H9 (cell line): ENCODE data around the gene TMEM209. TPM values are rescaled to one million over a fixed set of nuclear protein-coding genes. Genes with fewer than 3 reads are reported as not detected.

Experiments used
- DNase-seq: peaks from one replicate; pipeline ENCODE4 v3.0.0-alpha.2; 2017
- H2AFZ ChIP-seq: one replicate; pipeline ENCODE4 v1.6.1; 2013; ENCODE audit warnings: mild to moderate bottlenecking, low read length, control low read depth, moderate library complexity
- H2AK5ac ChIP-seq: 2 replicates; pipeline ENCODE4 v1.6.1; 2013; ENCODE audit warnings: low read length, control low read depth, mixed read lengths; ENCODE audit not compliant: insufficient read length
- H2BK120ac ChIP-seq: one replicate; pipeline ENCODE4 v1.6.1; 2013; ENCODE audit warnings: low read depth, mild to moderate bottlenecking, low read length, control low read depth, inconsistent platforms; ENCODE audit not compliant: poor library complexity, severe bottlenecking
- H2BK12ac ChIP-seq: 2 replicates; pipeline ENCODE4 v1.6.1; 2013; ENCODE audit warnings: low read length, control low read depth, mixed read lengths, low read depth; ENCODE audit not compliant: insufficient read length
- H2BK15ac ChIP-seq: 2 replicates; pipeline ENCODE4 v1.6.1; 2013; ENCODE audit warnings: low read depth, low read length, control low read depth
- H2BK20ac ChIP-seq: one replicate; pipeline ENCODE4 v1.6.1; 2013; ENCODE audit warnings: low read depth, mild to moderate bottlenecking, low read length, control low read depth, inconsistent platforms; ENCODE audit not compliant: poor library complexity, severe bottlenecking
- H2BK5ac ChIP-seq: 2 replicates; pipeline ENCODE4 v1.6.1; 2013; ENCODE audit warnings: low read length, control low read depth, mixed read lengths; ENCODE audit not compliant: insufficient read length
- H3K14ac ChIP-seq: 2 replicates; pipeline ENCODE4 v1.6.1; 2013; ENCODE audit warnings: low read length, control low read depth; ENCODE audit not compliant: insufficient read depth
- H3K18ac ChIP-seq: 2 replicates; pipeline ENCODE4 v1.6.1; 2013; ENCODE audit warnings: low read depth, mild to moderate bottlenecking, mixed read lengths, low read length, control low read depth; ENCODE audit not compliant: insufficient read length
- H3K23ac ChIP-seq: 2 replicates; pipeline ENCODE4 v1.6.1; 2013; ENCODE audit warnings: low read length, control low read depth, mixed read lengths, low read depth; ENCODE audit not compliant: insufficient read length
- H3K23me2 ChIP-seq: 2 replicates; pipeline ENCODE4 v1.6.1; 2013; ENCODE audit warnings: low read depth, mild to moderate bottlenecking, mixed read lengths, low read length, control low read depth; ENCODE audit not compliant: insufficient read length, poor library complexity, severe bottlenecking
- H3K27ac ChIP-seq: 2 replicates; pipeline ENCODE4 v1.5.1; 2013; ENCODE audit warnings: low read length, control low read depth, mixed read lengths, low read depth; ENCODE audit not compliant: insufficient read length
- H3K27me3 ChIP-seq: 2 replicates; pipeline ENCODE4 v1.6.1; 2013; ENCODE audit warnings: low read length, control low read depth, inconsistent platforms; ENCODE audit not compliant: insufficient read depth
- H3K4ac ChIP-seq: 2 replicates; pipeline ENCODE4 v1.6.1; 2013; ENCODE audit warnings: low read depth, mild to moderate bottlenecking, control low read depth, inconsistent platforms, low read length, moderate library complexity
- H3K4me1 ChIP-seq: 2 replicates; pipeline ENCODE4 v1.6.1; 2013; ENCODE audit warnings: low read length, control low read depth, inconsistent platforms; ENCODE audit not compliant: insufficient read depth
- H3K4me2 ChIP-seq: 2 replicates; pipeline ENCODE4 v1.6.1; 2013; ENCODE audit warnings: low read length, control low read depth, mixed read lengths; ENCODE audit not compliant: insufficient read length, insufficient read depth
- H3K56ac ChIP-seq: 2 replicates; pipeline ENCODE4 v1.6.1; 2013; ENCODE audit warnings: low read depth, mild to moderate bottlenecking, mixed read lengths, low read length, control low read depth; ENCODE audit not compliant: insufficient read length
- H3K79me1 ChIP-seq: 2 replicates; pipeline ENCODE4 v1.6.1; 2013; ENCODE audit warnings: low read depth, mild to moderate bottlenecking, moderate library complexity, low read length, control low read depth, inconsistent platforms; ENCODE audit not compliant: insufficient read depth, poor library complexity, severe bottlenecking
- H3K79me2 ChIP-seq: 2 replicates; pipeline ENCODE4 v1.6.1; 2013; ENCODE audit warnings: low read length, control low read depth, inconsistent platforms; ENCODE audit not compliant: insufficient read depth
- H3K9ac ChIP-seq: 2 replicates; pipeline ENCODE4 v1.6.1; 2013; ENCODE audit warnings: low read length, control low read depth, mixed read lengths; ENCODE audit not compliant: insufficient read length; ENCODE audit errors: extremely low read depth
- H3K9me3 ChIP-seq: one replicate; pipeline ENCODE4 v1.6.1; 2013; ENCODE audit warnings: low read depth, low read length, inconsistent platforms; ENCODE audit not compliant: control insufficient read depth
- H3T11ph ChIP-seq: one replicate; pipeline ENCODE4 v1.6.1; 2013; ENCODE audit warnings: mild to moderate bottlenecking, low read length, control low read depth, inconsistent platforms
- H4K20me1 ChIP-seq: one replicate; pipeline ENCODE4 v1.6.1; 2013; ENCODE audit not compliant: control insufficient read depth, insufficient read length, insufficient read depth
- H4K5ac ChIP-seq: 2 replicates; pipeline ENCODE4 v1.6.1; 2013; ENCODE audit warnings: low read depth, mild to moderate bottlenecking, mixed read lengths, low read length, control low read depth; ENCODE audit not compliant: insufficient read length
- H4K8ac ChIP-seq: replicated peaks from 2 replicates; pipeline ENCODE4 v1.6.1; 2013; ENCODE audit warnings: low read length, control low read depth, mixed read lengths, low read depth; ENCODE audit not compliant: insufficient read length
- H4K91ac ChIP-seq: 2 replicates; pipeline ENCODE4 v1.6.1; 2013; ENCODE audit warnings: low read depth, mild to moderate bottlenecking, moderate library complexity, mixed read lengths, low read length, control low read depth; ENCODE audit not compliant: insufficient read length
- H3K27ac Mint-ChIP-seq, 3 experiments: 2 replicates in 2 of 3; 3 replicates in 1 of 3; pipeline ENCODE4 v1.8.0; 2020 to 2021; ENCODE audit warnings: mixed read lengths in 3 of 3, mild to moderate bottlenecking in 1 of 3, moderate library complexity in 1 of 3
- H3K27me3 Mint-ChIP-seq: 2 replicates; pipeline ENCODE4 v1.8.0; 2021; ENCODE audit warnings: low read depth, mild to moderate bottlenecking, moderate library complexity, mixed read lengths
- H3K36me3 Mint-ChIP-seq, 3 experiments: 2 replicates in 2 of 3; 3 replicates in 1 of 3; pipeline ENCODE4 v1.8.0; 2020 to 2021; ENCODE audit warnings: low read depth in 3 of 3, mixed read lengths in 3 of 3; ENCODE audit not compliant: insufficient read depth in 1 of 3
- H3K4me1 Mint-ChIP-seq, 2 experiments: 2 replicates each; pipeline ENCODE4 v1.8.0; 2020; ENCODE audit warnings: mixed read lengths in 2 of 2
- H3K4me3 Mint-ChIP-seq, 2 experiments: 2 replicates in 1 of 2; 3 replicates in 1 of 2; pipeline ENCODE4 v1.8.0; 2020 to 2021; ENCODE audit warnings: mild to moderate bottlenecking in 2 of 2, mixed read lengths in 2 of 2, moderate library complexity in 1 of 2
- H3K9me3 Mint-ChIP-seq, 2 experiments: 2 replicates in 1 of 2; 3 replicates in 1 of 2; pipeline ENCODE4 v1.8.0; 2020; ENCODE audit warnings: mild to moderate bottlenecking in 2 of 2, mixed read lengths in 2 of 2, moderate library complexity in 1 of 2
- CTCF ChIP-seq: fragments of 200-600 bp; sonication (generic); conservative IDR thresholded peaks from 3 replicates; pipeline ENCODE4 v1.8.0; 2021; ENCODE audit warnings: antibody characterized with exemption, mild to moderate bottlenecking
- WGBS: extraction: QIAGEN DNeasy Blood & Tissue Kit; methylation state at CpG from one replicate; pipeline ENCODE4 v1.1.7; 2013; ENCODE audit warnings: missing lambda C conversion rate, low lambda C conversion rate, mixed read lengths; ENCODE audit not compliant: insufficient read length; ENCODE audit errors: extremely low coverage; 5-methylcytosine and 5-hydroxymethylcytosine counted together
- total RNA-seq: library from RNA; stranded (reverse); gene quantifications from 2 replicates; pipeline ENCODE4 v1.2.1, GENCODE V29; 2021

Gene TMEM209
- total RNA-seq, 1 experiment from 2014 or later = 30.8 TPM

- Histone ChIP-seq H4K8ac (no peak overlapping the region), H2BK120ac (no peak overlapping the region), H3K23me2 (no peaks in the 10 kb centered on the region), H4K5ac (no peak overlapping the region), H3K27me3 (no peaks in the 10 kb centered on the region), H4K91ac (no peak overlapping the region), H2BK12ac (no peak overlapping the region), H3K4me1 (no peaks in the 10 kb centered on the region), H3T11ph (no peak overlapping the region), H2AFZ (no peak overlapping the region), H3K4me2 (no peak overlapping the region), H3K14ac (no peak overlapping the region), H2BK20ac (no peak overlapping the region), H4K20me1 (no peaks in the 10 kb centered on the region), H3K27ac (no peak overlapping the region), H3K23ac (no peak overlapping the region), H3K79me1 (no peaks in the 10 kb centered on the region), H3K9ac (no peak overlapping the region), H2AK5ac (no peak overlapping the region), H3K79me2 (no peaks in the 10 kb centered on the region), H3K56ac (no peak overlapping the region), H3K4ac (no peak overlapping the region), H2BK5ac (no peak overlapping the region), H3K18ac (no peak overlapping the region), H2BK15ac (no peak overlapping the region), H3K9me3 (no peaks in the 10 kb centered on the region)
- TF ChIP-seq CTCF = no peak
- Mint-ChIP-seq H3K27ac (no peak overlapping the region; a peak in 1 of 7 replicates), H3K36me3 (peaks cover 0 to 8% (median 2%) of the 10 kb centered on the region in 3 experiments; a peak in 2 of 7 replicates), H3K4me1 (peaks cover 2 to 3% of the 10 kb centered on the region in 2 experiments), H3K27me3 (peaks cover 5% of the 10 kb centered on the region), H3K9me3 (peaks cover 0 to 3% of the 10 kb centered on the region in 2 experiments; a peak in 2 of 5 replicates), H3K4me3 (no peak overlapping the region)
- WGBS = no CpG with 5 or more reads among the region's 2 CpGs
- no peak for DNase-seq
Measured at GRCh38 chr7:130234078-130234477, 28.9 kb upstream of the TMEM209 start.
